ENCODE data around the gene QSOX2.

Gene QSOX2

GRCh38 chr9:136207616-136208015 lies 38.0 kb downstream of the QSOX2 start:
- DNase-seq (ENCODE audit: insufficient read length), result no peak
- no peak for TF ChIP-seq POLR2AphosphoS5 (IDR thresholded peaks at IDR 0.05; ENCODE audit: low read depth, low read length)
- no peak for TF ChIP-seq TAF1 (IDR thresholded peaks at IDR 0.05; ENCODE audit: borderline replicate concordance, low read depth, low read length)
- TF ChIP-seq POLR2A (IDR thresholded peaks at IDR 0.05; ENCODE audit: low read depth, low read length), result no peak
- no peak for FAIRE-seq

DNA sequence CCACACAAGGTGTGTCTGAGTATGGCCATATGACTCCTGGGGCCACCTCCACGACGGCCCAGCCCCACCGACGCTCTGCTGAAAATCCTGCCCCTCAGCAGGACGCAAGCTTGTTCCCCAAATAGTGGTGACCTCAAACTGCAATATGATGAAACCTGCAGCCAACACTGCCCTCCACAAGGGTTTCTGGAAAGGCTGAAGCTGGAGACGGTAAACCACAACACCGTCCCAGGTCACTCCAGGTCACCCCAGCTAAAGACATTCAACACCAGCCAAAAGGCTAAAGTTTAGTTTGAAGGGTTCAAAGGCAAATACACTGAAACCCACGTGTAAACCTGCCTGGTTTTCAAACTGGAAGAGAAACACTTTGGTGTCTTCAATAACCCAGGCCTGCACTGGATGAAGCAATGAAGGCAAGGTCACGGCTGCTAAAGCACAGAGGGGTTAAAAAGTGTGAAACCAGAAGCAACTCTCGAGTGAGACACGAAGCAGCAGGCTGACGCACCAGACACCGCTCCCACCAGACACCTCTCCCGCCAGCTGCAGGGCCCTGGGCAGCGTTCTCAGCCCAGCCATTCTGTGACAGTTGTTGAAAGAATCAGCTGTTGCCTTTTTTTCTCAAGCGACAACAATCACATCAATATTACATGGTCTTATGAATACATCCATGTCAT lies 38.9 kb downstream of the QSOX2 start:
- FAIRE-seq (no peak), DNase-seq (ENCODE audit: insufficient read length) (no peak)
- TF ChIP-seq TAF1 (IDR thresholded peaks at IDR 0.05; ENCODE audit: borderline replicate concordance, low read depth, low read length) (no peak), POLR2AphosphoS5 (IDR thresholded peaks at IDR 0.05; ENCODE audit: low read depth, low read length) (no peak), POLR2A (IDR thresholded peaks at IDR 0.05; ENCODE audit: low read depth, low read length) (no peak)

DNA sequence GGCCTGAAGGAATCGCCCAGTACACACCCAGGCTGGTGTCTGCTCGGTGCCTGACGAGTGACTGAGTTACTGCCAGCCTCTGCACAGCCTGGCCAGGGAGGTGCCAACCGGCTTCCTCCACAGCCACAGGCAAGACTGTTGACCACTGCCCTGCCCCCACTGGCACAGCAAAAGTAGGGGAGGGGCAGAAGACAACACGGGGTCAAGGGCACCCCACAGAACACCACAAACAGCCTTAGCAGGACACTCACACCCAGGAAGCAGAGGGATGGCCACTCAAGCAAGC lies 40.0 kb downstream of the QSOX2 start:
- no peak for TF ChIP-seq POLR2AphosphoS5 (IDR thresholded peaks at IDR 0.05; ENCODE audit: low read depth, low read length)
- DNase-seq (ENCODE audit: insufficient read length) (no peak), FAIRE-seq (no peak)

GRCh38 chr9:136204838-136205706 lies 40.5 kb downstream of the QSOX2 start, which contains the start of gene LHX3:
LHX3 (minus strand) TSS chr9:136205128; CDS start chr9:136205012, 116 bp downstream.
- no peak for FAIRE-seq
- DNase-seq (ENCODE audit: insufficient read length), result peak; percentile 62
- no peak for TF ChIP-seq TAF1 (IDR thresholded peaks at IDR 0.05; ENCODE audit: borderline replicate concordance, low read depth, low read length)
- no peak for TF ChIP-seq POLR2AphosphoS5 (IDR thresholded peaks at IDR 0.05; ENCODE audit: low read depth, low read length)
- TF ChIP-seq POLR2A (IDR thresholded peaks at IDR 0.05; ENCODE audit: low read depth, low read length), result no peak

GRCh38 chr9:136204145-136204805 lies 41.3 kb downstream of the QSOX2 start:
- no peak for FAIRE-seq
- no peak for DNase-seq (ENCODE audit: insufficient read length)
- TF ChIP-seq POLR2A (IDR thresholded peaks at IDR 0.05; ENCODE audit: low read depth, low read length) (no peak), TAF1 (IDR thresholded peaks at IDR 0.05; ENCODE audit: borderline replicate concordance, low read depth, low read length) (no peak), POLR2AphosphoS5 (IDR thresholded peaks at IDR 0.05; ENCODE audit: low read depth, low read length) (no peak)

DNA sequence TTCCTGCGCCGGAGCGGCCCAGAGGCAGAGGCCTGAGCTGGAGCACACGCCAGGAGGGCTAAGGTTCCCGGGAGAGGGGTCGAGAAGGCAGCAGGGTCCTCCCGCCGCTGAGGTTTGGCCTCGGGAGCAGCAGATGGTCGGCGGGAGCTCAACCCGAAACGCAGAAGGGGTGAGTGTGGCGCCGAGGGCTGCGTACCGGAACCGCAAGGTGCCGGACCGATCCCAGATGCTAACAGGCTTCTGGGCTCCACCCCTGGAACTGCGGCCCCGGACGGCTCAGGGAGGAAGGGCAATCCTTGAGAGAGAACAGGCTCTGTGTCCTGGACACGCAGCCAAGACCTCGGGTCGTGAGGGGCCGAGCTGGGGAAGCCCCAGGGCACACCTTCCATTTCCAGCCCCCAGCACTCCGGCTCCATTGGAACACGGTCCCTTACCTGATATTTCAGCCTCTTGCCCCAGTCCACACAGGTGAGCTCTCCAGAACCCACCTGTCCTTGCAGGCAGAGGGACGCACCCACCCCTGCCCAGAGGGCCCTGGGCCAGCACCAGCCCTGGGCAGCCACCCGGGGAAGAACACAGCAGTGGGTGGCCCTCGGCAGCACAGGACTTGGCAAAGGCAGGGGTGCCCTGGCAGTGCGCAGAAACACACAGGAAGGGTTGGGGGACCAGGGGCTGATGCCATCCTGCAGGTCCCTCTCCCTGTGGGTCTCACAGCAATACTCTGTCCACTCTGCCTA lies 42.0 kb downstream of the QSOX2 start:
- FAIRE-seq (no peak), DNase-seq (ENCODE audit: insufficient read length) (no peak)
- TF ChIP-seq POLR2A (IDR thresholded peaks at IDR 0.05; ENCODE audit: low read depth, low read length), result no peak
- TF ChIP-seq TAF1 (IDR thresholded peaks at IDR 0.05; ENCODE audit: borderline replicate concordance, low read depth, low read length), result no peak
- no peak for TF ChIP-seq POLR2AphosphoS5 (IDR thresholded peaks at IDR 0.05; ENCODE audit: low read depth, low read length)

GRCh38 chr9:136202454-136203407 lies 42.9 kb downstream of the QSOX2 start:
- FAIRE-seq, result no peak
- DNase-seq (ENCODE audit: insufficient read length), result no peak
- no peak for TF ChIP-seq POLR2A (IDR thresholded peaks at IDR 0.05; ENCODE audit: low read depth, low read length)
- TF ChIP-seq TAF1 (IDR thresholded peaks at IDR 0.05; ENCODE audit: borderline replicate concordance, low read depth, low read length), result no peak
- no peak for TF ChIP-seq POLR2AphosphoS5 (IDR thresholded peaks at IDR 0.05; ENCODE audit: low read depth, low read length)

DNA sequence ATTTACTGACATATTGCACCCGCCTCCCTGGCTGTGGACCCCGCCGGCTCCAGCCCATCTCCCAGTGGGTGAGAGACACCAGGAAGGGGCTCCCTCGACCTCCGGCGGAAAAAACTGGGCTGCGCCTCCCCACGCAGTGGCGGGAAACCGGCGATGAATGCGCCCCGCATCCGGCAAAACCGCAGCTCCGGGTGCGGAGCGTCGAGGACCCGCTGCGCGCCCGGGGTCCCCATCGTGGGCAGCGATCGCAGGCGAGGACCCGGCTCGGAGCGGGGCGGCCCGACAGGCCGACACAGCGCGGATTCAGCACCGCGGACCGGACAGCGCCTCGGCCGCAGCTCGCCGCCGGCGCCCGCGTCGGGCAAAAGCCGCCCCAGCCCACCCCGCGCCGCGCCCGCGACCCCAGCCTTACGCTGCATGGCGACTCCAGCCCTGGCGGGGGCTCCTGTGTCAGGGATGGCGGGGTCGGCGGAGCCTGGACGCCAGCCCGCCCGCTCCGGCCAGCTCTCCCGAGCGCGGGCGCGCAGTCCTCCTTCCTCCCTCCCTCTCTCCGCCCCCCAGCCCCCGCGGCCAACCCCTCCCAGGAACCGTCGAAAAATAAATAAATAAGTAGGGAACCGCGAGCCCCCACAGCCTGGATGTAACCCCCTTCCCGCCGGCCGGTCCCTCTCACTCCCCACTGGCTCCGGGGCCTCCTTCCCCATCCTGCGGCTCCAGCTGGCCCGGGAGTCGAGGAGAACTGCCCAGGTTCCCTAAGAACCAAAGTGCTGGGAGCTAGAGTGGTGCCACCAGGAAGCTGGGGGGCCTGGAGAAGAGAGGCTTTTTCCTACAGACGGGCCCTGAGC lies 43.8 kb downstream of the QSOX2 start:
- FAIRE-seq, result no peak
- no peak for TF ChIP-seq POLR2A (IDR thresholded peaks at IDR 0.05; ENCODE audit: low read depth, low read length)
- TF ChIP-seq POLR2AphosphoS5 (IDR thresholded peaks at IDR 0.05; ENCODE audit: low read depth, low read length), result no peak
- no peak for TF ChIP-seq TAF1 (IDR thresholded peaks at IDR 0.05; ENCODE audit: borderline replicate concordance, low read depth, low read length)
- DNase-seq (ENCODE audit: insufficient read length), result no peak

- TF ChIP-seq POLR2A (IDR thresholded peaks at IDR 0.05; ENCODE audit: low read depth, low read length) (no peak), TAF1 (IDR thresholded peaks at IDR 0.05; ENCODE audit: borderline replicate concordance, low read depth, low read length) (no peak), POLR2AphosphoS5 (IDR thresholded peaks at IDR 0.05; ENCODE audit: low read depth, low read length) (no peak)
- DNase-seq (ENCODE audit: insufficient read length), result no peak
- no peak for FAIRE-seq
These were observed 44.4 kb downstream of the QSOX2 start for GRCh38 chr9:136201174-136201573.

GRCh38 chr9:136200424-136200823 lies 45.2 kb downstream of the QSOX2 start:
- DNase-seq (ENCODE audit: insufficient read length) (no peak), FAIRE-seq (no peak)
- TF ChIP-seq TAF1 (IDR thresholded peaks at IDR 0.05; ENCODE audit: borderline replicate concordance, low read depth, low read length) (no peak), POLR2A (IDR thresholded peaks at IDR 0.05; ENCODE audit: low read depth, low read length) (no peak), POLR2AphosphoS5 (IDR thresholded peaks at IDR 0.05; ENCODE audit: low read depth, low read length) (no peak)
